Stimulated activated CD8-positive, alpha-beta memory T cell treated with anti-CD3 and anti-CD28 coated beads, Interleukin-15, amount 100 ng/mL, for 4 hours (primary cell): Measurements from ENCODE around the gene GSG1L.

Source experiments
- DNase-seq, 2 donors: peaks; one replicate each; pipeline ENCODE4 v3.0.0-alpha.2; 2020; ENCODE audit warnings: low read depth in 2 of 2

The GSG1L gene

DNA sequence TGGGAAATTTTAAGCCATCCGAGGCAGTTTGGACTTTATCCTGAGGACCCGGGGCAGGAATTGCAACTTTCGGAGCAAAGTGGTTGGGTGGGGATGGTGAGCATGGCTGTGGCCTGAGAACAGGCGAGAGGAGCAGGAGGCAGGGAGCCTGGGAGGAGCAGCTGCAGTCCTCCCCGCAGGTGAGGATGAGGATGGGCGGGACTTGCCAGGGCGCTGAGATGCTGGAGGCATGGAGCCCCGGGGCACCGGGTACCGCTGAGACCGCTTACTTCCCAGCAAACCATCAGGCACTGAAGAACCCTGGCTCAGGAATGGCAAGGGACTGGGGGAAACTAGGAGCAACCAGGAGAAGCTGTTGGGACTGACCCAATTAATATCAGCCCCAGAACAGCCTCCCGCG lies 210.8 kb downstream of the GSG1L start:
- no peak for DNase-seq

DNA sequence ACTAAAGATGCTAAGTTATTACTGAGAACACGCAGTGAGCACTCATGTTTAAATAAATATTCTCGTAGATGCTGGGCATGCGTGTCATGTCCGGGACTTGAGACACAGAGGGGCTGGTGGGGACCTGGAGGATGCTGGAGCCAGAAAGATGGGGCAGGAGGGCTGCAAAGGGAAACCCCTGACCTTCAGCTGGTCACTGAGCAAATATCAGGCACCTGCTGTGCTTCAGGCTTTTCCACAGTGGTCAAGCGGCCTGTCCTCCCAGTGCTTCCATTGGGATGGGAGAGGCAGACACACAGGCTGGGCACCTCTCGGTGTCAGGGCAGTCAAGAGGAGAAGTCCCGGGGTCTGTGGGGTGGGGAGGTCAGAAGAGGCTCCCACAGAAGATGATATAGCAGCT lies 211.4 kb downstream of the GSG1L start:
- no peak for DNase-seq

DNA sequence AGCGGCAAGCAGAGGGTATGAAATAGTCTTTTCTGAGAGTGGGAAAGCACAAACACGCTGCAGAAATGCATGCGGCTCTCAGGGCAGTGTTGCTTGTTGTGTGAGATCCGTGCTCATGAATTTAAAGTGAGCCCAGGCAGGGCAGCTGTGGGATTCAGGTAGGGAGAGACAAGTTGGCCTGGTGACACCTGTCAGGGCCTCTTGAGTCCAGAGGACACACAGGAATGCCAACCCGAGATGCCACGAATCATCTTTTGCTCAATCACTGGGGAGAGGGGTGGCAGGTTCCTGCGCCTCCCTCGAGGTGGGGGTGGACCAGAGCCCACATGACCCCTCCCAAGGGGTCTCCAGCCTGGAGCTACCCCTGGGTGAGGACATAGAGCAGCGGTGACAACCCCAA lies 211.9 kb downstream of the GSG1L start:
- DNase-seq, result no peak

DNA sequence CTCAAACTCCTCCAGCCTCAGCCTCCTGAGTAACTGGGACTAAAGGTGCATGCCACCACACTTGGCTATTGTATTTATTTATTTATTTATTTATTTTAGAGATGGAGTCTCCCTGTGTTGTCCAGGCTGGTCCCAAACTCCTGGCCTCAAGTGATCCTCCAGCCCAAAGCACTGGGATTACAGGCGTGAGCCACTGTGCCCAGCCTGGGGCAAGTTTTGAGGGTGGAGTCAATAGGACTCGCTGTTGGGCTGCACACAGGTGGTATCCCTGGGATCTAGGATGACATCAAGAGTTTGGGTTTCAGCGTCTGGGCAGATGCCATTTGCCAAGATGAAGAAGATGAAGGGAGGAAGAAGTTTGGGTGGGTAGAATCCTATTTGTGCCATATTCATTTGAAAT lies 213.9 kb downstream of the GSG1L start:
- DNase-seq, result no peak

DNA sequence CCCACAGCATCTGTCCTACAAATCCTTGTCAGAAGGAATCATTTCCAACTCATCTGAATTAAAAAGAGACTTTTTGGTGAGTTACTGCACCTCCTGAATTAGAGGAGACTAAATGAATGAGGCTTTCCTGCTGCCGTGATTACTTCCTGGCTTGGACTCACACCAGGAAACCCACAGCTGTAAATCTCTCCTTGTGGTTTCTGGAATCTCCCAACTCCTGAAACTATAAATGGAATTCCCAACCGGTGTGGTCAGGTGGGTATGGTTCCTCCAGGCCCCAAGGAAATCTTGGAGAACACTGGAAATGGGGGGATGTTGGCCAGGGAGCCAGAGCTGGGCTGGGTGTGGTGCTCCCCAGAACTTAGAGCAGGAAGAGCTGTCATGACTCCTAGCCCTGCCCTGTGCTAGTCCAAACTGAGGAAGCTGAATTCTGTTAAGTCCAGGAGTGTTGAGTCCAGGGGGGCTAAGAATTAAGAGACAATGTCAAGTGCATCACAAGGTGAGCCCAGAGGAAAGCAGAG lies 216.4 kb downstream of the GSG1L start:
- no peak for DNase-seq

DNA sequence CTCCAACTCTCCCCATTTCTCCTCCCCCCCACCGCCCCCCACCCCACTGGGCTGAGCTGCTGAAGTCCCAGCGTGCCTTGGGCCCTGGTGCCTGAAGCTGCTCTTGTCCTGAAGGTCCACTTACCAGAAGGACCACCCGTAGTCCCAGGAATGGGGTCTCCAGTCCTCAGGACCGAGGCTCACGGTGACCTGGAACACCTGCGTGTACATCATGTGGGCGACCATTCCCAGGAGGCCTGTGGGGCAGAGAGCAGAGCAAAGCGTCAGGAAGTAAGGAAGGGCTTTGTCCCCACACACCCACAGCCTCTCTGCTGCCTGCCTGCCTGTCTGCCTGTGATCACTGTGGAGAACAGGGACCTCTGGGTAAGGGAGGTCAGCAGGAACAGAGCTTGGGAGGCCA lies 218.7 kb downstream of the GSG1L start:
- no peak for DNase-seq

DNA sequence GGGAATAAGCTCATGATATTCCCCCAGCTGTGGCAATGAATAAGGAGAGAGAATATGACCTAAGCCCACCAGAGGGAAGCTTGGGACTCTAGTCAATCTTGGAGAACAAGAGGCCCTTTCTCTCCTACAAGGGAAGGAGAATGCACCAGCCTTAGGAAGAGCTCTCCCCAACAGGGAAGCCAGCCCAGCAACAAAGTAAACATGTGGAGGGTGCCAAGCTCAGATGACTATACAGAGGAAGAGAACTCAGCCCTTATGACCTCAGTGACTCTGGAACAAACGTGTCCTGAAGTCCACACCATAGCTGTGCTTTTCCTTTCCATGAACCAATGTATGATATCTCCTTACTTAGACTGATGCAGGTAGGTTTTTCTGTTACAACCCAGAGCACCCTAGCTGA lies 219.7 kb downstream of the GSG1L start:
- no peak for DNase-seq

DNA sequence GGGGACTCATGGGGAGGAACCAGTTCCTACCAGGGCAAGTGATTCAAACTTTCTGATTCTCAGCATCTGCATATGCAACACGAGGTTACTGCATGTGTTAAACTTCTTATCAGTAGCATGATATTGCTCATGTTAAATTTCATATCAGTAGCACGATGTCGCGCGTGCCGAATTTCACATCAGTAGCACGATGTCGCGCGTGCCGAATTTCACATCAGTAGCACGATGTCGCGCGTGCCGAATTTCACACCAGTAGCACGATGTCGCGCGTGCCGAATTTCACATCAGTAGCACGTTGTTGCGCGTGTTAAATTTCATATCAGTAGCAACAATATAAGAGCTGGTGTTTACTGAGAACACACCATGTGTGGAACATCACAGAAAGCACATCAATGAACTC lies 221.6 kb downstream of the GSG1L start:
- no peak for DNase-seq

DNA sequence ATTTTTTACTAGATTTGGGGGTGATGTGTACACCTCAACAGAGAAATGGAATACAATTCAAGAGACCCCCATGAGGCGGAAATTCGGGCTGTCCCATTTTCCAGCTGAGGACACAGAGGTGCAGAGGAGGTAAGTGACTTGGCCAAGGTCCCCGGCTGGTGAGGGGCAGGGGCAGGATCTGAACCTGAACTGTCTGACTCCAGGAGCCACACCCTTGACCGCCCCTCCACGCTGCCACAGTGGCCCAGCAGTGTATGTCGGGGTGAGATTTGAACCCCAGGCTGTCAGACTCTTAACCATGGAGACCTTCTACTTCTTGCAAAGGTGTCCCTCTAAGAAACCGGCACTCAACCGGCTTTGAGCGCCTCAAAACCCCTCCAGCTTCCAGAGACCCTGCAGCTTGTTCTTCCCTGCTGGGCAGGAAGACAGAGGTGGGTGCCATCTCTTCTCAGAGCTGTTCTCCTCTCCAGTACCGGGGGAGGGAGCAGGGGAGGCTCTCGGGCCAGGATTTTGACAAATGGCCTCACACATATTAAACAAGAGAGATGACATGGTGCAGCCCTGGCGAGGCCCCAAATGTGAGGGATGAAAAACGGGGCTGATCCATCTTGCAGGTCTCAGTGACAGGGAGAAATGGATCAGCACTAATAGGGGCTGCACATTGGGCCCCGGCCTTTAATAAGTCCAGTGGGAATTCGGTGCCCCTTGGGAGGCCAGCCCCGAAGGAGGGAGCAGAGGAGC lies 222.3 kb downstream of the GSG1L start:
- DNase-seq, result no peak

DNA sequence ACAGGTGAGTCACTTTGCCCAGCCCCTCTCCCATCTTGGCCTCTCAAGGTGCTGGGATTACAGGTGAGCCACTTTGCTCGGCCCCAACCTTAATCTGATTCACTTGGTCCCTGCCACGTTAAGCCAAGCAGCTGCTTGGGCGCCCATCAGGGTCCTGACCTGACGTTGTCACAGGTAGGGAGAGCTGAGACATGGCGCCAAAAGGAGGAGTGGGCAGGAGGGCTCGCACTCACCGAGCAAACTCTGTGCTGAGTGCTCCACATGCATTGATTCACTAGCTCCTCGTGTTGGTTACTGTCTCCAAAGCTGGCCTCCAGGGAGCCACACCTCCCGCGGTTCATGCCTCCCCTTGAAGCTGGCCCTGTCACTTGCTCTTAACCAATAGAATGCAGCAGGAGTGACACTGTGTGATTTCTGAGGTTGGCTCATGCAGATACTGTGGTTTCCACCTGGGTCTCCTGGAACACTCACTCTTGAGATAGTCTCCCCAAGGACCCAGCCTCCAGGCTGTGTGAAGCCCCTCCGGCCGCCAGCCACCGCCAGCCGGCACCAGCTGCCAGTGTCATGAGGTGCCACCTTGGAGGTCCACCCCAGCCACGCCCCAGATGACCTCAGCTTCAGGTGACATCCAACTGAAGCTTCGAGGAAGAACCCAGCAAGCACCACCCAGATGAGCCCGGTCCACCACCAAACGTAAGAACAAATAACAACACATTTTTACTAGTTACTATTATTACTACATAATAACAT lies 223.0 kb downstream of the GSG1L start:
- DNase-seq, result no peak

DNA sequence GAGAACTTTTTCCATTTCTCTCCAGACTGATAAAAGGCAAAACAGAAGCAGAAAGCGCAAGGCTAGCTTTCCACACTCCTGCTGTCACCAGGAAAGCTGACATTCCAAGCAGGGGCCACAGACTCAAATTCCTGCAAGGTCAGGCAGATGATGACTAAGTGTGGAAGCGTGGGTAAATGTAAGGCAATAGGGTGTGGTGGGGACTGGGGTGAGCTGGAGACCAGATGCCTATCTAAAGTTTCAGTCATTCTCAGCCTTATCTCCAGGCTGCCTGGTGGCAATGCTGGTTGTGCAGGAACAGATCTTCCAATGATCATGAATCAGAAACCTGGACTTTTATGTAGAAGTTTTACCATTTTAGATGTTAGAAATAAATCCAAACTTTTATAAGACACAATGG lies 224.1 kb downstream of the GSG1L start:
- no peak for DNase-seq

DNA sequence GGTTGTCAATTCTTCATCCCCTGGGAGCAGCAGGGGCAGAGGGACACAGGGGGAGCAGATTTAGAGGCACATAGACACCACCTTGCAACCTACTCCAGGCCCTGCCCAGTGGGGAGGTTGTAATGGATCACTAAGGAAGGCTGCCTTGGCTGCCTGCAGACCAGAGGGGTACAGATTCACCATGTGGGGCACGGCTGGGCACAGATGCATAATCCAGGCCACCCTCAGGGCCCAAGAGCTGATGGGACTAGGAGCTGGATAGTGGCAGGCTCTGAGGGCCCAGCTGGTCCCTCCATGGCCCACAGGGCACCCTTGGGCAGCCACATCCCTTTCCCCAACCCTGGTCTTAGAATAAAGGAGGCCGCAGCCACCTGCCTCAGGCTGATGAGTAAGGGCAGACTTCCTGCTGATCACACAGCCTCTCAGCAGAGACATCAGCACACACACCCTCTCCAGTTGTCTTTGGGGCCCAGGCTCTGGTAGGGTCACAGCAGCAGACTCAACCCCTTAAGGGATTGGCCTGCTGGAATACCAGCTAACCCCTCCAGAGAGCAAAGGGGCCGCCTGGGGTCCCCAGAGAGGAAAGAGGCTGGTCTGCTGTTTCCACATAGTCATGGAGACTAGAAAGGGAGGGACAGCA lies 224.9 kb downstream of the GSG1L start:
- no peak for DNase-seq

DNA sequence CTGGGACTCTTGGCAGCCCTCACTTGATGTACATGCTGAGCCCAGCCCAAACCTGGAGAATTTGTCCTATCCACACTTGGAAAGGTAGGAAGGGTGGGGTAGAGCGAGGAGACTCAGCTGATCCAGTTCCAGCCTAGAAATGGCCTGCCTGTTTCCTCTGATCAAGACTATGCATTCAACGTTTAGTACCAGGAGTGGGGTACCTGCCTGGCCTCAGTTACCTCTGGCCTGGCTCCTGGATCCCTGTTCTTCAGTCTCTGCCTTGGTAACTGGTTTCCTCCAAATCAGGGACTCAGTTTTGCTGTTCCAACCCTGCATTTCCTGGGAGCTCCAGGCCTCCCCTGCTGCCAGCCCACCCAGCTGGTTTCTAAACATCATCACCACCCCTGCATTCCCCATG lies 233.5 kb downstream of the GSG1L start:
- no peak for DNase-seq

DNA sequence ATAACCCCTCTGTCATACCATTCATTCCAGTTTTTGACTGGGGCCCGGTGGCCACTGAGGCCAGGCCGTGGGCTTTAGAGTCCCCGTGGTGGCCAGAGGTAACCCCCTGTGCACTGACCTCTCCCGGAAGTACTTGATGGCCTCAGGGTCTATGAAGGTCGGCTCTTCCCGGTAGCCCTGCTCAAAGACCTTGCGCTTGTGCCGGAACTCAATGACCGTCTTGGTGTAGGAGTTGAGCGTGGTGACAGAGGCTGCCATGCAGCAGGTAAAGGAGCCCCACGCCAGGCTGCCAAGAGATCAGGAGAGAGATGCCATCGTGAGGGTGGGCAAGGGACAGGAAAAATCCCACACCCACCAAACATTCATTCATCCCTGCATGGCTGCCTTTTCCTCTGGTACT lies 234.8 kb downstream of the GSG1L start:
- DNase-seq, result no peak

DNA sequence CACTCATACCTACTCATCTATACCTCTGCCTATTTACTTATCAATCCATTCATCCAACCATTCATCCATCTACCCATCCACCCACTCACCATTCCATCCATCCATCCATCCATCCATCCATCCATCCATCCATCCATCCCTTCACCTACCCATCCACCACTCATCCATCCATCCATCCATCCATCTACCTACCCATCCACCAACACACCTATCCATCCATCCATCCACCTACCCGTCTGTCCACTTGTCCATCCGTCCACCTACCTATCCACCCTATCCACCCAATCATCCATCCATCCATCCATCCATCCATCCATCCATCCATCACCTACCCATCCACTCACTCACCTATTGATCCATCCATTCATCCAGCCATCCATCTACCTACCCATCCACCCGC lies 235.7 kb downstream of the GSG1L start:
- no peak for DNase-seq

DNA sequence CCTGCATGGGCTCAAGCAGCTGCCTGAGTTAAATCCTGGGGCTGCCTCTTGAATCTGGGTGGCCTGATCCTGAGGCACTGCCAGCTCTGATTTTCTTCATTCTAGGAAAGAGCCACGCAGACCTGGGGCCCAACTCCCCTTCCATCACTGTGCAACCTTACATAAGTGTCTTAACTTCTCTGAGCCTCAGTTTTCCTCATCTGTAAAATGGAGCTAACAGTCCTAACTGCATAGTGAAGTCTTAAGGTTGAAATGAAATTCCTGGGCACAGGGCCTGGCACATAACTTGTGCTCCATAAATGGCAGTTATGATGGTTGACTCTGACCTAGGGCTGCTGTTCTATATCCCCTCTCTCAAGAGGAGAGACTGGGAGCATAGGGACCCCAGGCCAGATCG lies 236.6 kb downstream of the GSG1L start:
- no peak for DNase-seq

DNA sequence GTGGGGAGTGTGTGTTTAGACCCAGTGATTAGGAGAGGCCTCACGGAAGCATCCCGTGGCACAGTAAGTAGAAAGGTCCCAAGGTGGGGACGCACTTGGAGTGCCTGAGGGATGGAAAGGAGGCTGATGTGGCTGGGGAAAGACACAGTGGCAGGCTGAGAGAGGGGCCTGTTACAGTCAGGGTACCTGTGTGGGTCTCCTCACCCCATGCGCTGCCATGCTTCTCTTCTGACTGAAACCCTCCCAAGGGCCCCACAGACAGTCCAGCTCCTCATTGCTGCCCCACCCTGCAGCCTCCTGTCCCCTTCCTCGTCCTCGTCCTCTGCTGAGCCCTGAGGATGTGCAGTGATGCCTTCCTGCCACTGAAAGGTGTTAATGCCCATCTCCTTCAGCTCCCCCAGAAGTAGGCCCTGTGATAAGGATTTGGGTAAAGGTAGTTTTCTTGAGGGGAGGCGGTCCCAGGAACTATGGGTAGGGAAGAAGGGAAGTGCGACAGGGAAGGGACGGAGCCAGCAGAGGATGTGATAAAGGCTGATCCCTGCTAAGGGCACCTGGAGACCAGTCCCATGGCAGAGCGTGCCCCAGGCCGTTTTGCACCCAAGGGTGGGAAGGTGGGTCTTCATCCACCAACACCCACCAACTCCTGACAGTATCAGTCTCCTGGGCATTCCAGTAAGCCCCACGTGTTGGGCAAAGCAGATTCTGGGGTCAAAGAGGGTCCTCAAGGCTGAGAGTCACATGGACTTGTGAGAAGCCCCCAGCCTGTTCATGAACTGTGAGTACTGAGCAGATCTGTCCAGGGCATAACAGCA lies 237.2 kb downstream of the GSG1L start:
- no peak for DNase-seq

DNA sequence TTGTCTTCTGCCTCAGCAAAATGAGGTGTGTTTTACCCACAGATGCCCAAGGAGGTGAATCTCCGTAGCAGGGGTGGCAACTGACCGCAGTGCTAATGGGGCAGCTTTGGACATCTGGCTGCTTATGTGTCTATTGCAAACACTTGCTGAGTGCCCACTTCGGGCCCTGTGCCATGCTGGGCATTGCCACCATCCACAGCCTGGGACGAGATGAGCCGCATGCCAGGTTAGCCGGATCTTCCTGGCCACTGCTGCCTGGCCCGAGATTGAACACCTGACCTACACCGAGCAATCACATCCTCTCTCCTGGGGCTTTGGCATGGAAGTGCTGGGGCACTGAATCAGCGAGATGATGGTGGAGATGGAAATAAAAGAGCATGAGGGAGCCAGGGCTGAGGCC lies 238.7 kb downstream of the GSG1L start:
- DNase-seq, result no peak

DNA sequence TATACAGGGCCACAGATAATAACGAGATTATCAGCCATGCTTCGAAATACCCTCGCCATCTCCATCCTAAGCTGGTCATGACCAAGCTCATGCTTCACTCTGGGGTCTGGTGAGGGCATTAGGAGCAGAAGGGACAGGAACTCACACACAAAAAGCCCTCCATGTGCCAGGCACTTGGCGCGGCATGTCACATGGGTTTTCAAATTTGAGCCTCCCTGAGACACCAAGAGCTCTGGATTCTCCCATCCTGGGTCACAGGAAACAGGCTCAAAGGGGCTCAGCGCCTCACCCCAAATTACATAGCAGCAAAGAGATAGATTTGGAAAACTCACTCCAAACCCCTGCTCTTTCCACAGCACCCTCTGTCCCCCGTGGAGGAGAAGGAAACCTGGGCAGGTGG lies 239.5 kb downstream of the GSG1L start:
- no peak for DNase-seq

DNA sequence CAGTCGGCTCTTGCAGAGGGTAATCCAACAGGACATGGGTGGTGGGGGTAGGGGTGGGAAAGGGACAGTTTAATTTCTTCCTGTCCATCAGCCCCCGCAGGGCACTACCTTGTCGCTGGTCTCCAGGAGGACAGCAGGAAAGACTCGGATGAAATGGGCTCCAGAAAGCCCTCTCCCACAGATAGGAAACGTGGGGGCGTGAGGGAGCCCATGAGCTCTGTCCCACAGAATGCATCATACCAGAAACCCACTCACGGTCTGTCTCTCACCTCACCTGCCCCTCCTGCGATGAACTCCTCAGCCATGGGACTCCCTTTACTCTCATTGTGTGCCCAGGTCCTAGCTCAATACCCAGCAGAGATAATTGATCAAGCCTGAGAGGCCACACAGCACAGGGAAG lies 240.1 kb downstream of the GSG1L start:
- DNase-seq, result no peak

DNA sequence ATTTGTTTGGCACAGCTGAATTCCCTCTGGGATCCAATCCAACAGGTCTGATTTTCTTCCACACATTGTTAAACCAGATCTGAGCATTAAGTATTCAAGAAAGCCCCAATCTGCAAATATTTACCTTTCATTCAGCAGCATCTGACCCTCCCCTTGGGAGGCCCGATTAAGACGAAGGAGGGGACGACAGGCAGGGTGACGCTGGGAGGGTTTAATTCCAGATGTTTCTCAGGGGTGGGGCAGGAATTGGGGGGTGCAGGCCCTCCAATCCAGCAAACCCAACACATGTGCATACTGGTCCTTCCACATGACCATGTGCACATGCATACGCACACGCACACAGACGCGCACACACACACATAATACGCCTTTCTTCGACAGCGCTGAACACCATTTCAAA lies 240.5 kb downstream of the GSG1L start:
- DNase-seq, result no peak

DNA sequence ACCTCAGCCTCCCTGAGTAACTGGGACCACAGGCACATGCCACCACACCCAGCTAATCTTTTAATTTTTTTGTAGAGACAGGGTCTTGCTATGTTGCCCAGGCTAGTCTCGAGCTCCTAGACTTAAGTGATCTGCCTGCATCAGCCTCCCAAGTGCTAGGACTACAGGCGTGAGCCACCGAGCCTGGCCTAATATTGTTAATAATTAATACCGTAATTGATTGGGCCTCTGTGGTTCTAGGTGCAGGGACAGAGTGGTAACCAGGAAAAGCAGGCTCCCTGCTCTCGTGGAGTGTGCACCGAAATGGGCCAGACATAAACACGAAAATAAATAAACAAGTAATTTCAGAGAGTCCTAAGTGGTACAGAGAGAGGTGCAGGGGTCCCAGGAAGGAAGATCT lies 241.0 kb downstream of the GSG1L start:
- DNase-seq, result no peak
